Activated T-cell treated with anti-CD3 and anti-CD28 coated beads, Interleukin-2, amount 50 U/mL, for 4 hours (primary cell): Measurements from ENCODE around the gene MLLT11. TPM values are rescaled to one million over a fixed set of nuclear protein-coding genes. Genes with fewer than 3 reads are reported as not detected.

Source experiments
- ATAC-seq, 2 donors: fragments of 200-7000 bp; cut with Tn5 transposase; one replicate each; pipeline ENCODE4 v1.10.0; 2021
- DNase-seq: peaks from one replicate; pipeline ENCODE4 v3.0.0-alpha.2; 2020
- H3K27me3 Mint-ChIP-seq: one replicate; pipeline ENCODE4 v1.8.0; 2021; ENCODE audit warnings: low read depth, mixed read lengths
- H3K36me3 Mint-ChIP-seq: one replicate; pipeline ENCODE4 v1.8.0; 2022; ENCODE audit warnings: mixed read lengths; ENCODE audit not compliant: insufficient read depth
- H3K4me1 Mint-ChIP-seq: one replicate; pipeline ENCODE4 v1.8.0; 2021; ENCODE audit warnings: low read depth, mixed read lengths
- H3K4me3 Mint-ChIP-seq: one replicate; pipeline ENCODE4 v1.8.0; 2021; ENCODE audit warnings: mild to moderate bottlenecking, moderate library complexity, mixed read lengths
- H3K9me3 Mint-ChIP-seq: one replicate; pipeline ENCODE4 v1.8.0; 2021; ENCODE audit warnings: mixed read lengths
- total RNA-seq, 3 donors: library from RNA; stranded (reverse); gene quantifications; one replicate each; pipeline ENCODE4 v1.2.1, GENCODE V29; 2021

The MLLT11 gene
- total RNA-seq, 3 donors from 2014 or later, result 2.3 to 2.8 (median 2.6) TPM

- peaks cover 53% of the 10 kb centered on the region for H3K4me1 Mint-ChIP-seq
- peak overlapping the region; percentile 87 for H3K4me3 Mint-ChIP-seq
Observed at GRCh38 chr1:151047925-151048644, 12.1 kb upstream of the MLLT11 start.

GRCh38 chr1:151048645-151049032, 11.6 kb upstream of the MLLT11 start:
- H3K36me3 Mint-ChIP-seq, result peaks cover 12% of the 10 kb centered on the region
- H3K9me3 Mint-ChIP-seq, result no peaks in the 10 kb centered on the region
- DNase-seq, result no peak
- ATAC-seq, result no peak
- H3K27me3 Mint-ChIP-seq, result no peaks in the 10 kb centered on the region
- H3K4me3 Mint-ChIP-seq, result peak overlapping the region; percentile 87
- peaks cover 53% of the 10 kb centered on the region for H3K4me1 Mint-ChIP-seq

More at GRCh38 chr1:151047925-151048644, 12.1 kb upstream of the MLLT11 start:
- no peaks in the 10 kb centered on the region for H3K9me3 Mint-ChIP-seq
- ATAC-seq (peak; percentile 67 to 72), DNase-seq (peak; percentile 40)
- H3K27me3 Mint-ChIP-seq, result no peaks in the 10 kb centered on the region
- H3K36me3 Mint-ChIP-seq, result peaks cover 14% of the 10 kb centered on the region

GRCh38 chr1:151049458-151049857, 10.7 kb upstream of the MLLT11 start:
- no peaks in the 10 kb centered on the region for H3K9me3 Mint-ChIP-seq
- peaks cover 57% of the 10 kb centered on the region for H3K4me1 Mint-ChIP-seq
- peak overlapping the region; percentile 8 for H3K4me3 Mint-ChIP-seq
- H3K27me3 Mint-ChIP-seq, result no peaks in the 10 kb centered on the region
- ATAC-seq (no peak), DNase-seq (no peak)
- H3K36me3 Mint-ChIP-seq, result peaks cover 17% of the 10 kb centered on the region

GRCh38 chr1:151050051-151050688, 10.0 kb upstream of the MLLT11 start:
- Mint-ChIP-seq H3K4me3 (no peak overlapping the region), H3K36me3 (peaks cover 23% of the 10 kb centered on the region), H3K9me3 (no peaks in the 10 kb centered on the region), H3K4me1 (peaks cover 64% of the 10 kb centered on the region), H3K27me3 (no peaks in the 10 kb centered on the region)
- DNase-seq (no peak), ATAC-seq (no peak)

- ATAC-seq (no peak), DNase-seq (no peak)
- H3K27me3 Mint-ChIP-seq, result no peaks in the 10 kb centered on the region
- no peaks in the 10 kb centered on the region for H3K9me3 Mint-ChIP-seq
- peaks cover 69% of the 10 kb centered on the region for H3K4me1 Mint-ChIP-seq
- no peak overlapping the region for H3K4me3 Mint-ChIP-seq
- H3K36me3 Mint-ChIP-seq, result peaks cover 34% of the 10 kb centered on the region
Observed at GRCh38 chr1:151051356-151052009, 8.7 kb upstream of the MLLT11 start.

GRCh38 chr1:151054971-151055547, 5.1 kb upstream of the MLLT11 start:
- Mint-ChIP-seq H3K4me3 (peak overlapping the region; percentile 99), H3K4me1 (peaks cover 65% of the 10 kb centered on the region), H3K9me3 (no peaks in the 10 kb centered on the region), H3K36me3 (peaks cover 48% of the 10 kb centered on the region), H3K27me3 (no peaks in the 10 kb centered on the region)
- DNase-seq (no peak), ATAC-seq (no peak)

GRCh38 chr1:151055581-151055980, 4.6 kb upstream of the MLLT11 start:
- ATAC-seq (no peak), DNase-seq (no peak)
- peaks cover 70% of the 10 kb centered on the region for H3K4me1 Mint-ChIP-seq
- H3K4me3 Mint-ChIP-seq, result peak overlapping the region; percentile 99
- no peaks in the 10 kb centered on the region for H3K9me3 Mint-ChIP-seq
- H3K27me3 Mint-ChIP-seq, result no peaks in the 10 kb centered on the region
- H3K36me3 Mint-ChIP-seq, result peaks cover 48% of the 10 kb centered on the region

GRCh38 chr1:151056149-151056548, 4.0 kb upstream of the MLLT11 start:
- H3K4me1 Mint-ChIP-seq, result peaks cover 71% of the 10 kb centered on the region
- peak in 1 of 2 donors; percentile 19 for ATAC-seq
- peaks cover 45% of the 10 kb centered on the region for H3K36me3 Mint-ChIP-seq
- peak overlapping the region; percentile 99 for H3K4me3 Mint-ChIP-seq
- no peaks in the 10 kb centered on the region for H3K9me3 Mint-ChIP-seq
- no peak for DNase-seq
- H3K27me3 Mint-ChIP-seq, result no peaks in the 10 kb centered on the region

- ATAC-seq (no peak), DNase-seq (no peak)
- H3K4me1 Mint-ChIP-seq, result peaks cover 54% of the 10 kb centered on the region
- H3K36me3 Mint-ChIP-seq, result peaks cover 35% of the 10 kb centered on the region
- H3K4me3 Mint-ChIP-seq, result peak overlapping the region; percentile 99
- no peaks in the 10 kb centered on the region for H3K27me3 Mint-ChIP-seq
- H3K9me3 Mint-ChIP-seq, result no peaks in the 10 kb centered on the region
Observed at GRCh38 chr1:151058692-151059091, 1.5 kb upstream of the MLLT11 start.

- DNase-seq (peak; percentile 75), ATAC-seq (peak; percentile 87 to 89)
- Mint-ChIP-seq H3K4me1 (peaks cover 49% of the 10 kb centered on the region), H3K4me3 (peak within 1 kb of the TSS; percentile 99), H3K36me3 (peaks cover 32% of the 10 kb centered on the region), H3K27me3 (no peaks in the 10 kb centered on the region), H3K9me3 (no peaks in the 10 kb centered on the region)
Observed at GRCh38 chr1:151059109-151060006, 839 bp upstream of the MLLT11 start, which contains the start of gene CDC42SE1. TSS of gene CDC42SE1 (minus strand) at chr1:151059622. CDS start at chr1:151055730, 3,892 bp downstream.

GRCh38 chr1:151060657-151061421, 642 bp downstream of the MLLT11 start:
- Mint-ChIP-seq H3K36me3 (peaks cover 18% of the 10 kb centered on the region), H3K27me3 (no peaks in the 10 kb centered on the region), H3K9me3 (no peaks in the 10 kb centered on the region), H3K4me1 (peaks cover 34% of the 10 kb centered on the region), H3K4me3 (peak overlapping the region; percentile 99)
- DNase-seq (no peak), ATAC-seq (no peak)

- peaks cover 13% of the 10 kb centered on the region for H3K36me3 Mint-ChIP-seq
- no peak overlapping the region for H3K4me3 Mint-ChIP-seq
- DNase-seq (no peak), ATAC-seq (no peak)
- H3K4me1 Mint-ChIP-seq, result peaks cover 25% of the 10 kb centered on the region
- H3K27me3 Mint-ChIP-seq, result no peaks in the 10 kb centered on the region
- H3K9me3 Mint-ChIP-seq, result no peaks in the 10 kb centered on the region
Observed at GRCh38 chr1:151061704-151062103, 1.5 kb downstream of the MLLT11 start.

GRCh38 chr1:151062741-151063371, 2.7 kb downstream of the MLLT11 start:
- no peak for ATAC-seq
- Mint-ChIP-seq H3K27me3 (no peaks in the 10 kb centered on the region), H3K4me3 (no peak overlapping the region), H3K9me3 (no peaks in the 10 kb centered on the region), H3K36me3 (peaks cover 3% of the 10 kb centered on the region), H3K4me1 (peaks cover 15% of the 10 kb centered on the region)
- no peak for DNase-seq
